DMS 273 (cell line): ENCODE data around the gene AGAP1.

ENCODE experiments used
- DNase-seq: peaks from one replicate; lab custom pipeline; 2025; ENCODE audit not compliant: unreplicated experiment; lab: John Stamatoyannopoulos, UW

The AGAP1 gene

GRCh38 chr2:235677937-235678336 lies 184.1 kb downstream of the AGAP1 start:
- DNase-seq: no peak

GRCh38 chr2:235678712-235679111 lies 184.9 kb downstream of the AGAP1 start:
- DNase-seq: peak; percentile 58

- DNase-seq: no peak
Measured at GRCh38 chr2:235679471-235679870, 185.6 kb downstream of the AGAP1 start.

- DNase-seq: no peak
Measured at GRCh38 chr2:235685024-235685721, 191.3 kb downstream of the AGAP1 start.

GRCh38 chr2:235688511-235689426 lies 194.9 kb downstream of the AGAP1 start:
- no peak for DNase-seq

GRCh38 chr2:235689427-235689853 lies 195.6 kb downstream of the AGAP1 start:
- DNase-seq: peak; percentile 13

- no peak for DNase-seq
Measured at GRCh38 chr2:235690082-235690808, 196.4 kb downstream of the AGAP1 start.

- DNase-seq: no peak
Measured at GRCh38 chr2:235690809-235691450, 197.1 kb downstream of the AGAP1 start.

GRCh38 chr2:235692076-235692475 lies 198.2 kb downstream of the AGAP1 start:
- no peak for DNase-seq

GRCh38 chr2:235692671-235693171 lies 198.9 kb downstream of the AGAP1 start:
- DNase-seq: no peak

GRCh38 chr2:235693279-235693678 lies 199.4 kb downstream of the AGAP1 start:
- no peak for DNase-seq

GRCh38 chr2:235694721-235695601 lies 201.1 kb downstream of the AGAP1 start:
- DNase-seq: no peak

- DNase-seq: no peak
Measured at GRCh38 chr2:235695602-235695895, 201.7 kb downstream of the AGAP1 start.

GRCh38 chr2:235697041-235697440 lies 203.2 kb downstream of the AGAP1 start:
- no peak for DNase-seq

- DNase-seq: peak; percentile 22
Measured at GRCh38 chr2:235698028-235698427, 204.2 kb downstream of the AGAP1 start.

GRCh38 chr2:235698491-235698890 lies 204.6 kb downstream of the AGAP1 start:
- no peak for DNase-seq

GRCh38 chr2:235699576-235699975 lies 205.7 kb downstream of the AGAP1 start:
- DNase-seq: no peak

GRCh38 chr2:235701206-235701981 lies 207.6 kb downstream of the AGAP1 start:
- DNase-seq: no peak

GRCh38 chr2:235702186-235702585 lies 208.3 kb downstream of the AGAP1 start:
- DNase-seq: no peak
